ENCODE results near the gene BLTP2.
A peak's percentile ranks its signal among the peaks of the same experiment; 100 is the strongest.

Gene BLTP2

DNA sequence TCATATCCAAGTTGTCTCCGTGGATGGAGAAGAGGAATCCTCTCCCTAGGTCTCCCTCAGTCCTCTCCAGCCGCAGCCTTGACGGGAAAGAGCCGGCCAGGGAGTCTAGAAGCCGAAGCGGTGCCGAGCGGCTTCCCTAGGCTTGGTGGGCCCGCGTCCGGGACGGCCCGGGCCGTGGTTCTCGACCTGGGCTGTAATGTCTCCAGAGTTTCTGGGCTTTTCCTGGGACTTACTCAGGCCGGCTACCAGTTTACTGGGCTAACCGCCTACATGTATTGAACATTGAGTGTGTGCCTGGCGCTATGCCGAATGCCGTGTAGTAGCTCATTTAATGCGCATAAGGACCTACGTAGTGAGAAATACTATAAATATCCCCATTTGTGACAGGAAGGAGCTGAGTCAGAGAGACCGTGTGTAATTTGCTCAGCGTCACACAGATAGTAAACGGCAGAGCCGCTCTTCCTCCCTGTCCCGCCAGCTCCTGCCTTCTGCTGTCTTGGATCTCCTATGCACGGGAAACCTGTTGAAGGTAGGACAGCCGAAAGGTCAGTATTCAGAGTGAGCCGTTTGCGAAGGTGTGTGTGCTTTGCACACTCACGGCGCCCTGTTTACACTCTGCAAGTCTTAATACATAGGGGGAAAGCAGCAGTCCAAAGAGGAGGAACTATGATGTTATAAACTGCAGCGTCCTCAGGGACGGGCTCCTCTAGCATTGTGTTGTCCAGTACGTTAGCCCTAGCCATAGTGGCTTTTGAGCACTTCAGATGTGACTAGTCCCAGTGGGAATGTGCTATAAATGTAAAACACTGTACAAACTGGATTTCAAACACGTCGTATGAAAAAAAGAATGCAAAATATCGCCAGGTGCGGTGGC, 45.4 kb downstream of the BLTP2 start:
- Mint-ChIP-seq H3K4me3 (peak overlapping the region; percentile 94), H3K36me3 (ENCODE audit: low read depth) (peaks cover 17% of the 10 kb centered on the region), H3K27me3 (ENCODE audit: low read depth) (no peaks in the 10 kb centered on the region), H3K27ac (peak overlapping the region; percentile 96), H3K9me3 (no peaks in the 10 kb centered on the region), H3K4me1 (ENCODE audit: low read depth) (peaks cover 19% of the 10 kb centered on the region)
- peak; percentile 69 for DNase-seq (ENCODE audit: low spot score)

GRCh38 chr17:28598799-28599310, 46.1 kb downstream of the BLTP2 start, which contains the start of gene SPAG5:
SPAG5 (minus strand) TSS chr17:28599025; CDS start chr17:28598946, 79 bp downstream.
- H3K36me3 Mint-ChIP-seq (ENCODE audit: low read depth) = peaks cover 18% of the 10 kb centered on the region
- DNase-seq (ENCODE audit: low spot score) = peak; percentile 96
- no peaks in the 10 kb centered on the region for H3K9me3 Mint-ChIP-seq
- H3K4me3 Mint-ChIP-seq = peak within 1 kb of the TSS; percentile 94
- no peaks in the 10 kb centered on the region for H3K27me3 Mint-ChIP-seq (ENCODE audit: low read depth)
- peaks cover 20% of the 10 kb centered on the region for H3K4me1 Mint-ChIP-seq (ENCODE audit: low read depth)
- peak within 1 kb of the TSS; percentile 96 for H3K27ac Mint-ChIP-seq

DNA sequence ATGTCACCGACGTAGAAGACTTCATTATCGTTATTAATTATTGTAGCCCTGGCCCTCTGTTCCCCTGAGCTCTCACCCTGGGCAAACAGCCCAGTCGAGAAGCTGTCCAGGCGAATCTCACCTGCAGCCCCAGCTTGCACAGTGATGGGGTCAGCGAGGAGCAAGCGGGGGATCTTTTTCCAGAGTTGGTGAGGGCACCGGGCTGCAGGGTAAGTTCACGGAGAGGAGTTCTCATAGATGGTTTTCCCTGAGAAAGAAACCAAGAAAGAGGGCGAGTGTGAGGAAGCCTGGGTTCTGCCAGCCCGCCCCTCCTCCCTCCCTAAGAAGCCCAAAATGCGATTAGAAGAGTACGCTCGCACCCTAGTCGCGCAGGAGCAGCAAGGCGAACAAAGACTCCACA, 46.6 kb downstream of the BLTP2 start:
- Mint-ChIP-seq H3K27me3 (ENCODE audit: low read depth) (no peaks in the 10 kb centered on the region), H3K9me3 (no peaks in the 10 kb centered on the region), H3K27ac (peak overlapping the region; percentile 96), H3K4me1 (ENCODE audit: low read depth) (peaks cover 21% of the 10 kb centered on the region), H3K36me3 (ENCODE audit: low read depth) (peaks cover 19% of the 10 kb centered on the region), H3K4me3 (peak overlapping the region; percentile 94)
- no peak for DNase-seq (ENCODE audit: low spot score)

DNA sequence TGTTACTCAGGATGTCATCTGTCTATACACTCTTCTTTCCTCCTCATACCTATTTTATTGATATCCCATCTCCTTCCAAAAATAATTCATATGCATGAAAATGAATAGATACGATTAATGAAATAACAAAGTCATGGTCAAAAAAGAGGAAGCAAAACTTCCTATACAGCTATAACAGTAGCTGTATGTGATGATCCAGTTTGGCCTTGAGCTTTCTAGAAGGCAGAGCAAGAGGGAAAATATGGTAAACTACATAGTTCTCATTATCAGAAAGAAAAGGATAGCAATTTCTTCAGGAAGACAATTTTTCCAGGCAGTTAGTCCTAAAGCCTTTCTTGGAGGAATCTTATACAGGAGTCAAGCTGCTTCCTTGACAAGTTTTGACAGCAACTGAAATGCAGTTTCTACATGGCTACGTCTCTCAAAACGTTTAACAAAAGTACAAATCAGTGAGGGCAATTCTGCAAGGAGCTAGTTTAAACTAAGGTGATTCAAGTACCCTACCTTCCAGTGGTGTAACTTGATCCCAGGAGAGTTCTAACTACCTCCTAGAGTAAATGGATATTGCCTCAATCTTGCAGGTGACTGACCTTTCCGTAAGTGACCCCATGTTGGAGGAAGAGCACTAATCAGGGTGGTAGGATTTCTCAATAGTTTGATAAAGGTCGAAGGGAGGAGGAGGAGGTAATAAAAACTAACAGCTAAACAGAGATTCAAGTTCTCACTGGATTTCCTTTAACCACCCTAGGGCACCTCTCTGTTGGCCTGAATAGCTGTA, 47.2 kb downstream of the BLTP2 start:
- H3K4me3 Mint-ChIP-seq = peak overlapping the region; percentile 94
- no peaks in the 10 kb centered on the region for H3K27me3 Mint-ChIP-seq (ENCODE audit: low read depth)
- H3K9me3 Mint-ChIP-seq = no peaks in the 10 kb centered on the region
- DNase-seq (ENCODE audit: low spot score) = no peak
- peak overlapping the region; percentile 96 for H3K27ac Mint-ChIP-seq
- H3K4me1 Mint-ChIP-seq (ENCODE audit: low read depth) = peaks cover 21% of the 10 kb centered on the region
- peaks cover 24% of the 10 kb centered on the region for H3K36me3 Mint-ChIP-seq (ENCODE audit: low read depth)
